Fibroblast of villous mesenchyme (primary cell): ENCODE data around the gene FBN1. TPM values are rescaled to one million over a fixed set of nuclear protein-coding genes. Genes with fewer than 3 reads are reported as not detected.
A peak's percentile ranks its signal among the peaks of the same experiment; 100 is the strongest.

ENCODE experiments used
- DNase-seq: peaks from one replicate; pipeline ENCODE4 v3.0.0-alpha.2; 2010; ENCODE audit warnings: low read depth
- H3K4me3 ChIP-seq: 2 replicates; pipeline ENCODE4 v1.5.1; 2011; ENCODE audit warnings: low read depth, mild to moderate bottlenecking, low read length
- total RNA-seq: library from RNA; depleted of rRNA; stranded (reverse); fragments of >200 nt; gene quantifications from 2 replicates; pipeline ENCODE4 v1.2.3, GENCODE V29; 2012
- TF ChIP-seq, protein P1 (sequence below): IDR thresholded peaks from 2 replicates; pipeline ENCODE4 v1.5.1; 2012; ENCODE audit warnings: low read depth, mild to moderate bottlenecking, low read length; ENCODE audit not compliant: insufficient read depth

The FBN1 gene
- total RNA-seq, 1 donor, result 333 TPM

DNA sequence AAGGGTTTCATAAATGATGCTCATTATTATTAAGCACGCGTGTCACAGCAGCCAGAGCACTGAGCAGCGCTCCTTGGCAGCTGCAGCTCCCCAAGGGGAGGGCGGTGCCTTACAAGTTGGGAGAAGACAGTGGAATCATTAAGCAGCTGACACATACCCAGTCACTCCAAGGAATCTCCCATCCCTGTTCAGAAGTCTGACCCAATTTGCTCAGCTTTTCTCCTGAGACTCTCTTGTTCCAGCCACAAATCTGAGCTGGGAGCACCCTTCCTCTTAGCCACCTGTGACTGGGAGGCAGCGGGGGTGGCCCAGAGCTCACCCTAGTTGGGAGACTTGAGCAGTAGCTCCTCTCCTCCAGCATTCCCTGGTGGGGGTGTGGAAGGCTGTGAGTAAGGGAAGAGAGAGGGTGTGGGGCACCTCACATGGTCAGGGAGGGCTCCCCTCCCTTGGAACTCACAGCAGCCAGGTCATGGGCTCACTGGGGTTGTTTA is 249.9 kb downstream of the FBN1 start:
- peak; percentile 59 for DNase-seq

DNA sequence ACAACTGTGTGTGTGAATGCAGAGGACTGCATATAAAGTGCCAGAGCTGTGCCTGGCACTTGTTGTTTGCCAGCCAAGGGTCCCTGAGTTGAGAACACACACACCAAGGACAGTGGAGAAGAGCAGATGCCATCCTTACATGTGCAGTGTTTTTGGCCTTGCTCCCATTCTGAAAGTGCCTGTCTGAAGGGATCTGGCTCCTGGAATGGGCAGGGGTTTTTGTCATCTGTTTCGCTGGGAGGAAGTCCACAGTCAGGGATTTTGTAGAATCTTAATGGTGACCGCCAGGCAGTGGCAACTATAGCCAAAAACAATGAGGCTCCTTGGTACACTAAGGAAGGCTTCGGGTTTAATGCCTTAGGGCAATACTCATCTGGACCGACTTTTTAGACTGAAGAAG is 250.5 kb downstream of the FBN1 start:
- DNase-seq, result no peak
- TF ChIP-seq, protein P1, sequence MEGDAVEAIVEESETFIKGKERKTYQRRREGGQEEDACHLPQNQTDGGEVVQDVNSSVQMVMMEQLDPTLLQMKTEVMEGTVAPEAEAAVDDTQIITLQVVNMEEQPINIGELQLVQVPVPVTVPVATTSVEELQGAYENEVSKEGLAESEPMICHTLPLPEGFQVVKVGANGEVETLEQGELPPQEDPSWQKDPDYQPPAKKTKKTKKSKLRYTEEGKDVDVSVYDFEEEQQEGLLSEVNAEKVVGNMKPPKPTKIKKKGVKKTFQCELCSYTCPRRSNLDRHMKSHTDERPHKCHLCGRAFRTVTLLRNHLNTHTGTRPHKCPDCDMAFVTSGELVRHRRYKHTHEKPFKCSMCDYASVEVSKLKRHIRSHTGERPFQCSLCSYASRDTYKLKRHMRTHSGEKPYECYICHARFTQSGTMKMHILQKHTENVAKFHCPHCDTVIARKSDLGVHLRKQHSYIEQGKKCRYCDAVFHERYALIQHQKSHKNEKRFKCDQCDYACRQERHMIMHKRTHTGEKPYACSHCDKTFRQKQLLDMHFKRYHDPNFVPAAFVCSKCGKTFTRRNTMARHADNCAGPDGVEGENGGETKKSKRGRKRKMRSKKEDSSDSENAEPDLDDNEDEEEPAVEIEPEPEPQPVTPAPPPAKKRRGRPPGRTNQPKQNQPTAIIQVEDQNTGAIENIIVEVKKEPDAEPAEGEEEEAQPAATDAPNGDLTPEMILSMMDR, result no peak
- no peak overlapping the region for H3K4me3 ChIP-seq

More for the DNA sequence above, 249.9 kb downstream of the FBN1 start:
- TF ChIP-seq, protein P1, result no peak
- H3K4me3 ChIP-seq, result no peak overlapping the region

DNA sequence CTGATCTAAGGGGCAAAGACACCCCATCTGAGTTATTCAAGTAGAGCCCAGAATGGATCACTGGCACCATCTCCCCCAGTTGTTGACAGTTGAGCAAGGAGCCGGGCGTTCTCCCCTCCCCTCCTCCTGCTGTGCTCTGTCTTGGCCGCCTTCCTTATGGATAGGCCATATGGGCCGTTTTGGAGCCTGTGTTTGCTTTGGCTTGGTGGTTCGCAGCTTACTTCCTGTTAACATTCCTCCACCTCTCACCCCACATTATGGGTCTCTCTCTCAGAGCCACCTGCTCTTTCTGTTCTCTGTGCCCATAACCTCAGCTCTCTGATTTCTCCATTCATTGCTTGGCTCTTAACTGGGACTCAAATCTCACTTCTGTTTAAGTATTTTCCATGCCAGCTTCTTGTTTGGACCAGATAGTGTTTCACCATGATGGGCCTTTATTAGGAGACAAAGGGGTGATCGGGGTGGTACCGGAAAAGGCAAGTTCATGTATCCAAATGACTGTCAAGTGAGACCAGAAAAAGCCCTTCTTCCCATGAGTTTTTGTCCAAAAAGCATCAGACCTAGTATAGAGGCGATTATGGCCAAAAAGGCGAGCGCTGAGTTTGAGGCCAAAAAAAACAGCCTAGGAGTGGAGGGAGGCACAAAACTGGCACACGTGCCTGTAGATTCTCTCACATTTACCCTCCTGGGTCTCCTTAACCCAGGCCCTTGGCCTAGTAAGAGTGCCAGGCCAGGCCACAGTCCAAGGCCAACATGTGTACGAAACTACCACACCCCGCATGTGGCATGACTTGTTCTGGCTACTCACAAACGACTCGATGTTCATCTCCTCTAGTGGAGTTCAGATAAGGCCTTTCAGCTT is 251.6 kb downstream of the FBN1 start:
- H3K4me3 ChIP-seq, result no peak overlapping the region
- TF ChIP-seq, protein P1, result no peak
- no peak for DNase-seq

DNA sequence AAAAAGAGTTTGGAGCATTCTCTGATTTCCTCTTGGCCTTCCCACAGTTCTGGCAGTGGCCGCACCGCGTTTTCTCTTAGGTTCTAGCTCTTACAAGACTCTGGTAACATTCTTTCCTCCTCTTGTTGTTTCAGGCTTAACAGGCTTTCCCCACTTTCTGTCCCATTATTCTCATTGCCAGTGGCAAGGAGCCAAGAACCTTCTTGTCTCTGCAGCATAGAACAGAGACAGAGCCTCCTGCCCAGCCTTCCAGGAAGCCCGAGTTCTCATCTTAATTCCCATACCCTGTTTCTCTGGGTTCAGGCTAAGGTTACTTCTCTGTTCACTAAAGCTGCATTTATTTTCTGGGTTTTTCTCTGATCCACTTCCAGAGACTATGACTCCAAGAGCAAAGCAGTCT is 253.2 kb downstream of the FBN1 start:
- DNase-seq, result no peak
- no peak overlapping the region for H3K4me3 ChIP-seq
- TF ChIP-seq, protein P1, result no peak

DNA sequence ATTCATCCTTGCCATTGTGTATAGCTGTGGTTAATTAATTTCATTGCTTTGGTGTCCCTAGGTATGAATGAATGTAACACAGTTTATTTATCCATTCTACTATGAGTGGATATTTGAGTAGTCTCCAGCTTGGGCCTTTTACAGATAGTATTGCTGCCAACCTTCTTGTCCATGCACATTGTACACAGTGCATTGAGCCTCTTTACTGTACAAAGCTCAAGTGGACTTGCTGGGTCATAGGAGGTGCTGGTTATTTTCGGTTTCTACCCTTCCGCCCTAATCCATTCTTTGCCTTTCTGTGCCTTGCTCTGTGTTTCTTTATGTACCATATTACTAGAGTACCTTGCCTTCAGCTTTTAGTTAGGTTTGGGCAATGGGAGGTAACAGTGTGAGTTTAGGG is 253.6 kb downstream of the FBN1 start:
- TF ChIP-seq, protein P1, result no peak
- no peak overlapping the region for H3K4me3 ChIP-seq
- no peak for DNase-seq

DNA sequence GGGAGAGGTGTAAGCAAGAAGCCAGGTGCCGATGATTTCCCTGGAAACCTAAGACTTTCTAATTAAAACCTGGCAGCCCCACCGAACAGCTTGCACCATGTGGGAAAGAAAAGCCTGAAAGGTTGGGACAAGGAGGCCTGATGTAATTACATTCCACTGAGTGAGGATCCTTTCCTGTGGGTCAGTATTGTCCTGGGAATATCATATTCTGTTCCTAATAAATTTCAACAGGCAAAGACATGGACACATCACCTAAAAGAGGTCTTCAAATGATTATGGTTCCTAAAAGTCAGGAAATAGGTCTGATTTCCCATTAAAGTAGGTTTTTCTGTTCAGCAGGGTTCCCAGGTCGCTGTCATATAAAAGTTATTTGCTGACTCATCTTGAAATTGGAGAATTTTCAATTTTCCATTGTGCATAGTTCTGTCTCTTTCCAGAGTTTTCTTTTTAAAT is 255.8 kb downstream of the FBN1 start:
- TF ChIP-seq, protein P1, result no peak
- H3K4me3 ChIP-seq, result no peak overlapping the region
- DNase-seq, result no peak
